Peyer's patch (tissue), 4 donors: ENCODE measurements around the gene ZNF804A. TPM values are rescaled to one million over a fixed set of nuclear protein-coding genes. Genes with fewer than 3 reads are reported as not detected.

Experiments
- DNase-seq, 3 donors: peaks; one replicate each; pipeline ENCODE4 v3.0.0-alpha.2; 2017 to 2019
- H3K27ac ChIP-seq, 4 donors: fragments of 200-600 bp; sonication (generic); one replicate each; pipeline ENCODE4 v1.5.1; 2016 to 2019
- H3K27me3 ChIP-seq, 2 donors: fragments of 200-600 bp; sonication (generic); one replicate each; pipeline ENCODE4 v1.5.1; 2019
- H3K36me3 ChIP-seq, 3 donors: fragments of 200-600 bp; sonication (generic); one replicate each; pipeline ENCODE4 v1.5.1; 2016 to 2019
- H3K4me1 ChIP-seq, 4 donors: fragments of 200-600 bp; sonication (generic); one replicate each; pipeline ENCODE4 v1.5.1; 2016 to 2019
- H3K4me3 ChIP-seq, 4 donors: fragments of 200-600 bp; sonication (generic); 1 replicate in 3 of 4; 2 replicates in 1 of 4; pipeline ENCODE4 v1.5.1; 2016 to 2019; ENCODE audit warnings: mild to moderate bottlenecking in 1 of 4
- H3K9me3 ChIP-seq, 4 donors: fragments of 200-600 bp; sonication (generic); one replicate each; pipeline ENCODE4 v1.5.1; 2016 to 2019; ENCODE audit warnings: mild to moderate bottlenecking in 1 of 4
- CTCF ChIP-seq, 6 experiments: fragments of 450-650 bp in 4 of 6; fragments of 200-600 bp in 2 of 6; sonication (generic) in 1 of 6; IDR thresholded peaks; one replicate each; pipeline ENCODE4 v1.5.1; 2017 to 2019; ENCODE audit warnings: antibody characterized with exemption in 6 of 6, mild to moderate bottlenecking in 3 of 6, moderate library complexity in 1 of 6
- POLR2A ChIP-seq, 2 donors: fragments of 450-650 bp; IDR thresholded peaks; one replicate each; pipeline ENCODE4 v1.5.1; 2017; ENCODE audit warnings: antibody characterized with exemption in 2 of 2, mild to moderate bottlenecking in 2 of 2, moderate library complexity in 2 of 2
- total RNA-seq, 4 donors: library from RNA; depleted of rRNA; stranded (reverse); fragments of >200 nt; gene quantifications; one replicate each; pipeline ENCODE4 v1.1.0, GENCODE V29; 2016

Gene ZNF804A
- total RNA-seq, 4 donors from 2014 or later, result 0.95 to 5.8 (median 2.3) TPM

GRCh38 chr2:184628051-184628450 is 29.7 kb downstream of the ZNF804A start:
- no peak overlapping the region for H3K27ac ChIP-seq
- no peak for TF ChIP-seq POLR2A (IDR thresholded peaks at IDR 0.05)
- TF ChIP-seq CTCF (IDR thresholded peaks at IDR 0.05), result no peak
- no peaks in the 10 kb centered on the region for H3K4me1 ChIP-seq
- H3K4me3 ChIP-seq, result no peak overlapping the region
- H3K9me3 ChIP-seq, result no peaks in the 10 kb centered on the region
- no peaks in the 10 kb centered on the region for H3K36me3 ChIP-seq
- DNase-seq, result no peak
- no peaks in the 10 kb centered on the region for H3K27me3 ChIP-seq

- DNase-seq, result no peak
- no peaks in the 10 kb centered on the region for H3K27me3 ChIP-seq
- no peak for TF ChIP-seq CTCF (IDR thresholded peaks at IDR 0.05)
- TF ChIP-seq POLR2A (IDR thresholded peaks at IDR 0.05), result no peak
- no peaks in the 10 kb centered on the region for H3K4me1 ChIP-seq
- H3K4me3 ChIP-seq, result no peak overlapping the region
- no peaks in the 10 kb centered on the region for H3K36me3 ChIP-seq
- no peak overlapping the region for H3K27ac ChIP-seq
- H3K9me3 ChIP-seq, result no peaks in the 10 kb centered on the region
Observed at GRCh38 chr2:184633726-184634125, 35.4 kb downstream of the ZNF804A start.

GRCh38 chr2:184637781-184638180 is 39.5 kb downstream of the ZNF804A start:
- no peaks in the 10 kb centered on the region for H3K4me1 ChIP-seq
- H3K4me3 ChIP-seq, result no peak overlapping the region
- peak overlapping the region in 1 of 4 donors; percentile 34 for H3K27ac ChIP-seq
- no peaks in the 10 kb centered on the region for H3K9me3 ChIP-seq
- H3K27me3 ChIP-seq, result no peaks in the 10 kb centered on the region
- H3K36me3 ChIP-seq, result no peaks in the 10 kb centered on the region
- TF ChIP-seq CTCF (IDR thresholded peaks at IDR 0.05) (no peak), POLR2A (IDR thresholded peaks at IDR 0.05) (no peak)
- DNase-seq, result no peak

- no peak for DNase-seq
- Histone ChIP-seq H3K27ac (no peak overlapping the region), H3K27me3 (no peaks in the 10 kb centered on the region), H3K36me3 (no peaks in the 10 kb centered on the region), H3K4me3 (no peak overlapping the region), H3K9me3 (peaks cover 0 to 3% (median 0%) of the 10 kb centered on the region in 4 donors), H3K4me1 (no peaks in the 10 kb centered on the region)
- no peak for TF ChIP-seq POLR2A (IDR thresholded peaks at IDR 0.05)
- TF ChIP-seq CTCF (IDR thresholded peaks at IDR 0.05), result no peak
Observed at GRCh38 chr2:184644685-184645084, 46.4 kb downstream of the ZNF804A start.

- Histone ChIP-seq H3K9me3 (peaks cover 0 to 3% (median 0%) of the 10 kb centered on the region in 4 donors), H3K27ac (no peak overlapping the region), H3K4me3 (no peak overlapping the region), H3K27me3 (no peaks in the 10 kb centered on the region), H3K36me3 (no peaks in the 10 kb centered on the region), H3K4me1 (no peaks in the 10 kb centered on the region)
- no peak for DNase-seq
- no peak for TF ChIP-seq CTCF (IDR thresholded peaks at IDR 0.05)
- no peak for TF ChIP-seq POLR2A (IDR thresholded peaks at IDR 0.05)
Observed at GRCh38 chr2:184646177-184646576, 47.8 kb downstream of the ZNF804A start.

- Histone ChIP-seq H3K4me1 (no peaks in the 10 kb centered on the region), H3K27me3 (no peaks in the 10 kb centered on the region), H3K9me3 (peaks cover 0 to 3% (median 0%) of the 10 kb centered on the region in 4 donors), H3K4me3 (no peak overlapping the region), H3K36me3 (no peaks in the 10 kb centered on the region), H3K27ac (no peak overlapping the region)
- no peak for DNase-seq
- no peak for TF ChIP-seq POLR2A (IDR thresholded peaks at IDR 0.05)
- no peak for TF ChIP-seq CTCF (IDR thresholded peaks at IDR 0.05)
Observed at GRCh38 chr2:184646593-184646992, 48.3 kb downstream of the ZNF804A start.
